Measurements from ENCODE around the gene PDE1C.

- TF ChIP-seq CTCF (IDR thresholded peaks at IDR 0.05) (no peak), POLR2A (IDR thresholded peaks at IDR 0.05) (no peak)
Observed at GRCh38 chr7:31857172-31857571, 213.0 kb downstream of the PDE1C start.
